Measurements from ENCODE around the gene ACTRT3. TPM values are rescaled to one million over a fixed set of nuclear protein-coding genes. Genes with fewer than 3 reads are reported as not detected.

ACTRT3 gene
- total RNA-seq (2014; rRNA removed; shearing (Covaris generic)): 5.2 and 6.4 TPM in 2 replicates
- polyA plus RNA-seq (2016; fragmentation: Nextera tagmentation; extraction: Ambion mirVana): 2.0 and 2.9 TPM in 2 replicates
- long read RNA-seq, transcript ACTRT3-201 (2 exons, 2,005 nt): major isoform, 7 of 7 reads
- long read RNA-seq, partial matches to known transcripts: 0 of 7 reads
- long read RNA-seq, other reads (novel, unspliced or antisense): 0 of 7 reads

DNA sequence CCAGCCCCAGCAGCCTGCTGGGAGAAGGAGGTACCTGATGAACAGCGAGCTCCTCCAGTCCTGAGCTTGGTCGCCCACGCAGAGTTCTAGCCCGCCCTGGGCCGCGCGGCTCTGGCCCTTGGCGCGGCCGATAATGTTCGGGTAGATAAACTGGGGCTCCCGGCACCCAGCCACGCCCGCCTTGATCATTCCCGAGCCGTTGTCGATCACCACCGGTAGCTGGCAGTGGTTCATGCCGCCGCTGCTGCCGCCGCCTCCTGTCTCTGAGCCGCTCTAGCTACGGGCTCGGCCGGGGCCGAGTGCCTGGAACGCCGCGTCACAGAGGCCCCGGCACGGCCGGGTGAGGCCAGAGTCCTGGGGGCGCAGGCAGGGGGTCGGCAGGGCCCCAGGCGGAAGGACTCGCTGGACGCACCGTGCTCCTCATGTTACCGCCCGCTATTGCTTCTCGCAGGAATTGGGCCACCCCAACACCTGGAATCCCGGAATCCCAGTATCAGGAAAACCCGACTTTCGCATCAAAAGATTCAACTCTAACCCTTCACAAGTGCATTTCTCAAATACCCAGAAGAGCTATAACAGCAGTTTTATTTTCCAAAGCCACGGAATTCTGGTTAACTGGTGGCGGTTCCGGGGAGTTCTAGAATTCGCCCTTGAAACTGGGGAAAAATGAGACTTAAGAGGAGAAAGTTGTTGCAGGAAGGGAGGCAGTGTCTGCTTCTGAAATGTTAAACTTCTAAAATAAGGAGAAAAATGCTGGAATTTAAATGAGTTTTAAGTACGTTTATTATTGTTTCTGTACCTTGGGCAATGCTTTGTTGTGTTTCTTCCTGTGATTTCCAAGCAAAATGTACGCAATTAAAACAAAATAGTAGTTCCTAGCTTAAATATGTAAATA, at the start of gene ACTRT3:
ACTRT3 (minus strand) TSS at position 275 of the 895 bp plus-strand sequence; CDS start at position 234, 41 bp downstream.
- Mint-ChIP-seq H3K4me3 (peak within 1 kb of the TSS; percentile 90), H3K27me3 (ENCODE audit: insufficient read depth, low read depth, poor library complexity) (peaks cover 20% of the 10 kb centered on the region), H3K4me1 (peaks cover 19% of the 10 kb centered on the region), H3K9me3 (peaks cover 12% of the 10 kb centered on the region; the same call in 1 of the 3 replicates), H3K27ac (peak within 1 kb of the TSS; percentile 82), H3K36me3 (ENCODE audit: low read depth) (peaks cover 12% of the 10 kb centered on the region)
- Histone ChIP-seq H3K27ac (ENCODE audit: low read depth) (peak within 1 kb of the TSS; percentile 98), H4K20me1 (replicated peaks; ENCODE audit: insufficient read depth) (no peaks in the 10 kb centered on the region), H3K4me3 (peak within 1 kb of the TSS; percentile 88), H3F3A (replicated peaks; ENCODE audit: low read depth) (peaks cover 9% of the 10 kb centered on the region; the same call in 1 of the 2 replicates), H2AFZ (peak within 1 kb of the TSS; percentile 95), H3K4me1 (ENCODE audit: insufficient read depth) (peaks cover 10% of the 10 kb centered on the region), H3K27me3 (ENCODE audit: insufficient read depth) (no peaks in the 10 kb centered on the region), H3K9me2 (ENCODE audit: insufficient read depth) (no peaks in the 10 kb centered on the region), H3K36me3 (ENCODE audit: insufficient read depth) (no peaks in the 10 kb centered on the region), H3K79me2 (replicated peaks; ENCODE audit: insufficient read depth) (peaks cover 12% of the 10 kb centered on the region), H3K4me2 (peak within 1 kb of the TSS; percentile 95)
- 0 out of 2 replicates have a peak, but pooled peaks have one; percentile 25 for TF ChIP-seq ZNF114 (CRISPR knock-in tag; IDR thresholded peaks at IDR 0.05)
- no peak for TF ChIP-seq ETS1 (IDR thresholded peaks at IDR 0.05)
- no peak for TF ChIP-seq EZH2phosphoT487 (IDR thresholded peaks at IDR 0.05; ENCODE audit: unreplicated experiment)
- no peak for TF ChIP-seq JUNB (IDR thresholded peaks at IDR 0.05; ENCODE audit: unreplicated experiment)
- TF ChIP-seq ZNF331 (CRISPR knock-in tag; IDR thresholded peaks at IDR 0.05; ENCODE audit: low read depth): no peak
- no peak for TF ChIP-seq POLR2AphosphoS5 (IDR thresholded peaks at IDR 0.05; ENCODE audit: low read depth)
- TF ChIP-seq, protein P1, sequence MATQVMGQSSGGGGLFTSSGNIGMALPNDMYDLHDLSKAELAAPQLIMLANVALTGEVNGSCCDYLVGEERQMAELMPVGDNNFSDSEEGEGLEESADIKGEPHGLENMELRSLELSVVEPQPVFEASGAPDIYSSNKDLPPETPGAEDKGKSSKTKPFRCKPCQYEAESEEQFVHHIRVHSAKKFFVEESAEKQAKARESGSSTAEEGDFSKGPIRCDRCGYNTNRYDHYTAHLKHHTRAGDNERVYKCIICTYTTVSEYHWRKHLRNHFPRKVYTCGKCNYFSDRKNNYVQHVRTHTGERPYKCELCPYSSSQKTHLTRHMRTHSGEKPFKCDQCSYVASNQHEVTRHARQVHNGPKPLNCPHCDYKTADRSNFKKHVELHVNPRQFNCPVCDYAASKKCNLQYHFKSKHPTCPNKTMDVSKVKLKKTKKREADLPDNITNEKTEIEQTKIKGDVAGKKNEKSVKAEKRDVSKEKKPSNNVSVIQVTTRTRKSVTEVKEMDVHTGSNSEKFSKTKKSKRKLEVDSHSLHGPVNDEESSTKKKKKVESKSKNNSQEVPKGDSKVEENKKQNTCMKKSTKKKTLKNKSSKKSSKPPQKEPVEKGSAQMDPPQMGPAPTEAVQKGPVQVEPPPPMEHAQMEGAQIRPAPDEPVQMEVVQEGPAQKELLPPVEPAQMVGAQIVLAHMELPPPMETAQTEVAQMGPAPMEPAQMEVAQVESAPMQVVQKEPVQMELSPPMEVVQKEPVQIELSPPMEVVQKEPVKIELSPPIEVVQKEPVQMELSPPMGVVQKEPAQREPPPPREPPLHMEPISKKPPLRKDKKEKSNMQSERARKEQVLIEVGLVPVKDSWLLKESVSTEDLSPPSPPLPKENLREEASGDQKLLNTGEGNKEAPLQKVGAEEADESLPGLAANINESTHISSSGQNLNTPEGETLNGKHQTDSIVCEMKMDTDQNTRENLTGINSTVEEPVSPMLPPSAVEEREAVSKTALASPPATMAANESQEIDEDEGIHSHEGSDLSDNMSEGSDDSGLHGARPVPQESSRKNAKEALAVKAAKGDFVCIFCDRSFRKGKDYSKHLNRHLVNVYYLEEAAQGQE (IDR thresholded peaks at IDR 0.05; ENCODE audit: unreplicated experiment): no peak
- no peak for TF ChIP-seq ZNF462 (CRISPR knock-in tag; IDR thresholded peaks at IDR 0.05)
- no peak; a peak in 1 of 4 replicates for TF ChIP-seq CTCF (conservative IDR thresholded peaks at IDR 0.05; ENCODE audit: low read depth in 2 of 2)
- peak; percentile 77 for TF ChIP-seq CREB1 (CRISPR knock-in tag; IDR thresholded peaks at IDR 0.05; ENCODE audit: low read depth)
- TF ChIP-seq EZH2 (IDR thresholded peaks at IDR 0.05; ENCODE audit: low read depth, unreplicated experiment): no peak
- DNase-seq (ENCODE audit: low spot score): peak; percentile 85
- ATAC-seq: peak; percentile 37

Measured in GM23338 (cell line).